ENCODE results near the gene MTA1. TPM values are rescaled to one million over a fixed set of nuclear protein-coding genes. Genes with fewer than 3 reads are reported as not detected.

MTA1 gene
- total and polyA plus RNA-seq, 2 of the 8 experiments (the other 6 are each of a cell fraction or from before 2014, with no cell fraction given) = 73.9 to 221 TPM

GRCh38 chr14:105436402-105436801, 16.8 kb downstream of the MTA1 start:
- no peak overlapping the region for H2BK120ac ChIP-seq (replicated peaks; ENCODE audit: low read depth, low read length)
- no peak overlapping the region for H4K91ac ChIP-seq (replicated peaks; ENCODE audit: insufficient read length, low read length)
- WGBS, 2 experiments (ENCODE audit: extremely low coverage in 1 of 2, insufficient coverage in 1 of 2, insufficient read length in 1 of 2, insufficient replicate concordance in 2 of 2, low coverage in 1 of 2, low lambda C conversion rate in 2 of 2, missing lambda C conversion rate in 1 of 2) = 93% methylated on average over 12 of the region's 12 CpGs; no CpG with 5 or more reads in 1 of the 2 experiments
- CTCF ChIA-PET (ENCODE audit: partially characterized antibody) = interaction anchor here (0.8 to 3.1 kb wide), 5 partner anchors 11 to 59 kb away, joined by 3 to 23 read pairs (median 10); no protein-coding TSS in a partner anchor
- no peak overlapping the region for H3K18ac ChIP-seq (ENCODE audit: extremely low read depth, low read length)
- no peak overlapping the region for H2AK5ac ChIP-seq (ENCODE audit: low read depth, low read length)
- no peak overlapping the region for H4K8ac ChIP-seq (ENCODE audit: extremely low read depth, insufficient read depth, low read length)
- no peak overlapping the region for H2BK12ac ChIP-seq (ENCODE audit: low read depth, low read length)
- no peak overlapping the region for H2BK5ac ChIP-seq (ENCODE audit: low read depth, low read length)
- no peak overlapping the region for H4K5ac ChIP-seq (ENCODE audit: insufficient read length, low read depth, low read length)
- no peak overlapping the region for H3K23ac ChIP-seq (ENCODE audit: insufficient read length)
- no peak overlapping the region for H3K14ac ChIP-seq (ENCODE audit: insufficient read length)
- no peak overlapping the region for H3K4ac ChIP-seq (replicated peaks; ENCODE audit: insufficient read length, low read depth, low read length)
- peaks cover 0 to 5% (median 0%) of the 10 kb centered on the region in 4 experiments; a peak in 2 of 8 replicates for H3K36me3 ChIP-seq (ENCODE audit: control insufficient read depth in 2 of 4, insufficient read depth in 4 of 4, low read length in 3 of 4)
- H4K20me1 ChIP-seq (replicated peaks in 1 of 2; ENCODE audit: control insufficient read depth in 1 of 2, insufficient read depth in 2 of 2, low read length in 2 of 2) = peaks cover 45 to 61% of the 10 kb centered on the region in 2 experiments
- no peak overlapping the region for H3K4me2 ChIP-seq (ENCODE audit: insufficient read depth in 1 of 2, low read depth in 2 of 2, low read length in 2 of 2)
- H3K27ac ChIP-seq (ENCODE audit: low read depth, low read length) = no peak overlapping the region
- H3K9ac ChIP-seq (replicated peaks in 1 of 4; ENCODE audit: extremely low read depth in 1 of 4, low read depth in 3 of 4, low read length in 3 of 4) = no peak overlapping the region
- peaks cover 19 to 65% of the 10 kb centered on the region in 2 experiments for H3K79me2 ChIP-seq (ENCODE audit: control insufficient read depth in 1 of 2, insufficient read depth in 2 of 2, low read length in 2 of 2)
- peaks cover 29% of the 10 kb centered on the region for H3K79me1 ChIP-seq (ENCODE audit: low read depth, low read length)
- POLR2A ChIA-PET (ENCODE audit: partially characterized antibody) = interaction anchor here (0.8 to 5.7 kb wide), 3 partner anchors 12 to 18 kb away, joined by 3 to 43 read pairs (median 3); no protein-coding TSS in a partner anchor
- no peak overlapping the region for H3K56ac ChIP-seq (replicated peaks; ENCODE audit: insufficient read length, low read depth, low read length)
- H3K23me2 ChIP-seq (ENCODE audit: low read depth, low read length) = no peaks in the 10 kb centered on the region
- no peak overlapping the region for H2BK20ac ChIP-seq (ENCODE audit: low read length)
- H3K27me3 ChIP-seq (replicated peaks in 1 of 4; ENCODE audit: control insufficient read depth in 3 of 4, extremely low read depth in 1 of 4, insufficient read depth in 3 of 4, low read length in 3 of 4) = no peaks in the 10 kb centered on the region
- no peak for FAIRE-seq
- no peak overlapping the region for H2BK15ac ChIP-seq (ENCODE audit: low read length)
- no peaks in the 10 kb centered on the region for H3K9me3 ChIP-seq (ENCODE audit: insufficient read depth in 2 of 2, low read depth in 1 of 2, low read length in 1 of 2)
- H3K4me3 ChIP-seq (ENCODE audit: extremely low read depth in 1 of 4, insufficient read depth in 2 of 4, low read depth in 3 of 4, low read length in 4 of 4) = no peak overlapping the region
- H3K4me1 ChIP-seq (replicated peaks in 1 of 4; ENCODE audit: control insufficient read depth in 3 of 4, insufficient read depth in 4 of 4, low read length in 3 of 4) = peaks cover 0 to 7% (median 4%) of the 10 kb centered on the region in 4 experiments; a peak in 5 of 7 replicates
- DNase-seq (ENCODE audit: low read depth in 1 of 2, low spot score in 2 of 2) = no peak
- no peak overlapping the region for H2AFZ ChIP-seq (ENCODE audit: low read length)
- TF ChIP-seq CTBP2 (IDR thresholded peaks at IDR 0.05; ENCODE audit: borderline replicate concordance, insufficient read depth, insufficient read length, low read length) (no peak), RNF2 (IDR thresholded peaks at IDR 0.05; ENCODE audit: borderline replicate concordance, low read depth, low read length, missing control alignments, poor library complexity, severe bottlenecking) (no peak), ZNF274 (IDR thresholded peaks at IDR 0.05; ENCODE audit: borderline replicate concordance, extremely low read depth, low read length) (no peak), PHF8 (conservative IDR thresholded peaks at IDR 0.05; ENCODE audit: low read depth, low read length) (no peak)

Data from H1 (cell line).